ENCODE measurements around the gene TKTL1.

Gene TKTL1

GRCh38 chrX:154363706-154364439 is 68.3 kb downstream of the TKTL1 start:
- no peak for DNase-seq

DNA sequence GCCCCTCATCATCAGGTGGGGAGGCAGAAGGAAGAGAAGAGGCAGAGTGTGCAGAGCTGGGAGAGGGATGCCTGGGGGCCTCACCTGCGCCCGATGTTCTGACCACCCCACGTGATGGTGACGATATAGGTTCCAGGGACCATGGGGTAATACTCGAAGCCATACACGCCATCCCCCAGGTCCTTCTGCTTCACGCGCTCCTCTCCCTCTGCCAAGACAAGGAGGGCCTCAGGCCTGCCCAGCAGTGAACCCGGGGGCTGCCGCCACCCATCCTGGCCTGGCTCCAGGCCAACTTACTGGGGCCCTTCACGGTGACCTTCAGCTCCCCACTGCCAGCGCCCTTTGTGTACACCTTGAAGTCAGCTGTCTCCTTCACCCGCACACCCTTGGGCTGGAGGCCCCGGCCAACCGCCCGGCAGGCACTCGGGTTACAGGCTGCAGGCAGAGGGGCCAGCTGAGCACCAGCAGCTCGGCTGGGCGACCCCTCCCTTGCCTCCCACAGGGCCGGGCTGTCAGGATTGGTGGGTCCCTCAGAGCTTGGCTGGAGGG is 69.5 kb downstream of the TKTL1 start:
- DNase-seq = no peak

GRCh38 chrX:154365997-154366665 is 70.5 kb downstream of the TKTL1 start:
- no peak for DNase-seq

DNA sequence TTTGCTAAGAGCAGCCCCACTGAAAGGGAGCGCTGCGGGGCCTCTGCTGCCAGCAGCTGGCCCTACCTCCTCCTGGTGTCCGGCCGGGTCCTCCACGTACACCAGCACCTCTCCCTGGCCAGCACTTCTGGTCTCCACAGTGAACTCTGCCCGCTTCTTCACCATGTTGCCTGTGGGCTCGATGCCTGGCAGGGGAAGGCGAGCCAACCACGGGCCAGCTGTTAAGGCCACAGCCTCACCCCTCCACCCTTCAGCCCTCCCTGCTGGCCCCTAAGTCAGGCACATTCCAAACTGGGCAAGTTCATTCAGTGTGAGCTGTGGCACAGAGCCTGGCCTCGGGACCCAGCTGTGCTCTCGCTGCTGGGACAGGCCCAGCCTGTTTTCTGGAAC is 71.1 kb downstream of the TKTL1 start:
- no peak for DNase-seq

DNA sequence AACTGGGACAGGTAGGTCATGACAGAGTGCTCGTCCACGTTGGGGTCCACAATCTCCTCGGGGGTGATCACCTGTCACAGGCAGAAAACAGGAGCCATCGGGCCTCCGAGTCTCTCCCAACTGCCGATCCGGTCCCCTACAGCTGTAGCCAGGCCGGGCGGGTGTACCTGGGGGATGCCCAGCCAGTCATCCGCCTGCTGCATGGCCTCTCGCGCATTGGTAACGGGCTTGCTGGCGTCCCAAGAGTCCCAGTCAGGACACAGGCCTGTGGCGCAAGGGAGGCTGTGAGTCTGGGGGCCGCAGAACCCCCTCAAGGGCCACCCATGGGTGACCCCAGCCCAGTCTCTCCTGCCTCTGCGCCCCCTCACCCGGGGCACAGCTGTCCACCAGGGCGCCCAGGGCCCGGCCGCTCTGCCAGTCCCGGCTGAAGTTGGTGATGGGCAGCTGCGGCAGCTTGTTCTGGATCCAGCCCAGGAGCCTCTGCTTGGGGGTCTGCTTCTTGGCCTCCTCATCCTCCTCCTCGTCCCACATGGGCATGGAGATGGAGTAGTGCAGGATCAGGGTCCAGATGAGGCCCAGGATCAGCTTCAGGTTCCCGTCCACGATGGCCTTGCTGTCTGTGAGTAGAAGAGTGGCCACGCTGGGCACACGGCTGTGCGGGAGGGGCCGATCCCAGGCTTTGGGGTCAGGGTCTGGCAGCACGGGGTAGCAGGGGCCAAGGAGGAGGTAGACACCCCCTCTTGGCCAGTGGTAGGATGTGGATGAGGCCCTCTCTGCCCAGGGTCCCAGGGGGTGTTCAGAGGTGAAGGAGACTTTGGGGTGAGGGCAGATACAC is 72.1 kb downstream of the TKTL1 start:
- DNase-seq = no peak

GRCh38 chrX:154368630-154369448 is 73.2 kb downstream of the TKTL1 start:
- DNase-seq = peak; percentile 60 to 62

GRCh38 chrX:154369449-154370299 is 74.1 kb downstream of the TKTL1 start:
- peak; percentile 44 to 50 for DNase-seq

DNA sequence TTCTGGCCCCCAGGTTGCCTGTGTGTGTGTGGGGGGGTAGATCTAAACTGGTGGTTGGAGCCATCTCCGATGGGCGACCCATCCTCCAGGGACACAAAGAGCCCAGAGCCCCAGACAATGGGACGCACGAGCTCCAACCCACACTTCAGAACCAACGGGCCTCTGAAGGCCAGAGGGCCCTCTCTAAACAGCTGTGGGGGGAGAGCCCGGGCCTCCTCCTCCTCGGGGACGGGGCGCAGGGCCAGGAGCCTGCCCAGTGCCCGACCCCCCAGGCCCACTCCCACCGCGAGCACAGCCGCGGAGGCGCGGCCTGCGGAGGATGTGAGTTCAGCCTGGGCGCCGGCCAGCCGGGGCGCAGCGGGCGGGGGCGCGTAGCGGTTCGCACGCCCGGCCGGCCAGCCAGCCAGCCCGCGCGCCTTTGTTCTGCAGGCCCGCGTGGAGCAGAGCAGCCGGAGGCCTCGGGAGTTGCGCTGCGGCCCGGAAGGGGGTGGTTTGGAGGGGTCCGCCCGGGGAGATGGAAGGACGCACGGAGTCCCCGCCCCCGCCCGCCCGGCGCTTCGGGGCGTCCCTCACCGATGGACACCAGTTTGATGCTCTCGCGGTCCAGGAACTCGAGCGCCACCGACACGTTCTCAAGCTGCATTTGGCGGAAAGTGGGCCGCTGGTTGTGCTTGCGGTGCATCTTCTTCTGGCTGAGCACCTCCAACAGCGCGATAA is 74.9 kb downstream of the TKTL1 start:
- DNase-seq = no peak

- peak; percentile 67 to 78 for DNase-seq
These were observed 75.6 kb downstream of the TKTL1 start for GRCh38 chrX:154371017-154371788.

- no peak for DNase-seq
These were observed 76.2 kb downstream of the TKTL1 start for GRCh38 chrX:154371789-154372300.

DNA sequence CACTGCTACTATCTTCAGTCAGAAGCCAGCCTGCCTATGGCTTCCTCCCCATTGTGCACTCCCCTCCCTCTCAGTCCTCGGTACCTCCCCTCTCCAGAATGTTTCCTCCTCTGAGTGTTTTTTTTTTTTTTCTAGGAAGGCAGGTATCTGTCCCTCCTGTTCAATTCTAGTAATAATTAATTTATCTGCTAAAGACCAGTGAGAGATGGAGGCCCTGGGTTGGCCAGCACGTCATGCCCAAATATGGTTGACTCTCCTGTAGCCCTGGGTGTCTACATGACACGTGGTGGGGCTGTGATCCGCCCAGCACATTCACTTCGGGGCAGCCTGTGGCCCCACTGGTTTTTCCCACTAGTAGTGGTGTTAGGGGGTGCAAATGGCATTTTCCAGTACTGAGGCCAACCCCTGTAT is 77.0 kb downstream of the TKTL1 start:
- DNase-seq = no peak

DNA sequence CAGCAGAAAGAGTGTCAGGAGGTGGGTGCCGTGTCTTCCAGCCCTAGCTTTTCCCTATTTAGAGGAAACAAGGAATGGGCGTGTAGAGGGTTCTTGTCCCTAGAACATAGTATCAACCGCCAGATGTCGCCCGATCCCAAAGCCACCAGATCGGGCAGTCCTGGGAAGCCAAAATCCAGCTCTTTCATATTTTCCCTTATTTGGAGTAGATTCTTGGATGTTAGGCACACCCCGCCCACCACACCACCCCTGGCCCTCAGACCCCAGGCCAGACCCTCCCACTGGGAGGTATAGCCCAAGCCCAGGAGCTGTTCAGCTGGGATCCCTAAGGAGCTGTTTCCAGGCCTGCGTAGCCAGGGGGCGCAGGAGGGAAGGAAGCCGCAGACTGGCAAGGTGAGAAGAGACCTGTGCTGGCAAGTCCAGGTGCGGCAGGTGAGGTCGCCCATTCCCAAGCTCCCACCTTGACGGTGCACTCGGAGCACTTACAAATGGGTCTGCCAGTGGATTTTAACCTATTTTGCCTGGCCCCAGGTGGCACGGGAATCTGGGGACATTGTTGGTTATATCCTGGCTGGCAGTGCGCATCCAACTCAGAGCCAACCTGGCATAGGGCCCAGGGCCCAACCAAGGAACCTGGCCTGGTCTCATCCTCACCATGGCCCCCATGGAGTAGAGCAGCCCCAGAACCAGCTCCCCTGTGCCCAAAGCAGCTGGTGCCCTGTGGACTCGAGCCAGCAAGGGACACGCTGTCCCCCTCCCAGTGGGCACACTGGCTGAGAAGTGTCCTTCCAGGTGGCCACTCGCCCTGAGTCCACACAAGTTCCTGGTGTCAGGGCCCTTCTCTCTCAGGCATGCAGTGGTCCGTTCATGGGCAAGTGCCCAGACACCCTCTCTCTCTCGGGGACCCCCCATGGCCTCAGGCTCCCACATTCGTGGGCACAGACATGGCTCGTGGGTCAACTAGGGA is 78.0 kb downstream of the TKTL1 start:
- peak in 1 of 2 donors; percentile 1 for DNase-seq

DNA sequence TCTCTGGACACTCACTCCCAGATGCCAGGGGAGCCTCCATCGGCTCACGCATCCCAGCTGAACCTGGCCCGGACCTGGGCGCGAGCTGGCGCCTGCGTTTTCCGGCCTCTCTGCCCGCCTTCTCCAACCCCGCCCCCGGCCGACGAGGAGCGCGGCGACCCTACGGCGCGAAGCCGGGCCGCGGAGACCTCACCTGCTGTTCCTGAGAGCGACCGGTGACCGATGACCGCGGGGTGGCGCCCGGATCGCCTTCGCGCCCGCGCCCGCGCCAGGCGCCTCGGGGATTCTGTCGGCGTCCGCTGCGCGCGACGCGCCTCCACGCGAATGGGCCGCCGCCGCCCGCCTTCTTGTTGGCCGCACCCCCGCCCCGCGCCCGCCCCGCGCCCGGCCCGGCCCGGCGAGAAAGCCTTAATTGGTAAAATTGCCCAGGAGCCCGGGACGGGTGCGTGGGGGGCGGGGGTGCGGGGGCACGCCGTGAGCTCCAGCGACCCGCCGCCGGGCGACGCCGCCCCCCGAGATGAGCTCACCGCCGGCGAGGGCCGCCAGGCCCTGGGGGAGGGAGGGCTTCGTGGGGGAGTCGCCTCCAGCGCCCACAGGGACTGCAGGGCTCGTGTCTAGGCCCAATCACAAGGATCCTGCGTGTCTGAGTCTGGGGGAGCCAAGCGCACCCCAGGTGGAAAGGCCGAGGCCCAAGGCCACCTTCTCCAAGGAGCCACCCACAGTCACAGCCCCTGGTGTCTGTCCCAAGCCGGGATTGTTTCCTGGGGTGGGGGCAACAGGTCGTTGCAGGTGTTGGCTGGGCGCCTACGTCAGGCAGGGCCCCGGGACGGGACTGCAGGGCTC is 78.9 kb downstream of the TKTL1 start, which contains the start of gene FLNA:
Gene FLNA (minus strand): TSS at position 322 of the 843 bp plus-strand sequence. CDS start 3,389 bp downstream, outside the sequence.
- no peak for DNase-seq

GRCh38 chrX:154375156-154375504 is 79.5 kb downstream of the TKTL1 start:
- no peak for DNase-seq

GRCh38 chrX:154376774-154377173 is 81.2 kb downstream of the TKTL1 start:
- DNase-seq = no peak

DNA sequence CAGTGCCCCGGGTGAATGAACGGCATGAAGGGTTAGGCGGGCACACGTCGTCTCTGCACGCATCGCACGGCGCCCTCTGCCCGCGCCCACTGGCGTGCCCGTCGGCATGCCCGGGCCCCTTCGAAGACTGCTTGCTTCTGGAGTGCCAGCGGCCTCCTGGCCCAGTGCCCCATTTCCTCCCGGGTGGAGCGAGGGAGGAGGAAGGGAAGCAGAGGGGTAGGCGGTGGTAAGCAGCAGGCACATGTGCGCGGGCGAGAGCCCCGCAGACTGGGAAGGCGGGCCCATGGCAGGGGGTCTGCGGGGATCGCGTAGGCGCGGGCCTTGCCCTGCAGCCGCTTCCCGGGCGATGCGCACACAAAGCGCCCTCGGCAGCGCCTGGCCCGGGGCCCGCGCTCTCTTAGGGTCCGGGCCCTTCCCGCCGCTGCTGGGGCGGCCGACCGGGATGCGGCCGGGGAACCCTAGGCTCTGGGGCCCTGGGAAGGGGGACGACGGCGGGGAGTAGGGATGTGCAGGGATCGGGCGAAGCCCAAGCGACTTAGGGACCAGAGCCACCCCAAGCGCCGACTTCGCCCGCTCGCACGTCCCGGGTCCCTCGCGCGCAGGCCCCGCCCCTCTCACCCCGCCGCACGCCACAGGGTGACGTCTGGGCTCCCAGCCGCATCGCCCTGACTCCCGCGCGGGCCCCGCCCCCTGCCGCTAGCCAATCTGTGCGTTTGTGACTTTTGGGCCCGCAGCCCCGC is 82.6 kb downstream of the TKTL1 start:
- peak in 1 of 2 donors; percentile 90 for DNase-seq
